Neural cell (in vitro differentiated cells): ENCODE results near the gene COL27A1. TPM values are rescaled to one million over a fixed set of nuclear protein-coding genes. Genes with fewer than 3 reads are reported as not detected.

Experiments
- H2AFZ ChIP-seq: fragments of 200-600, 300-800 bp; sonication (generic), shearing (Covaris generic); 2 replicates; pipeline ENCODE4 v1.6.0; 2014; ENCODE audit warnings: low read depth, mild to moderate bottlenecking, antibody characterized with exemption, low read length, moderate library complexity
- H3F3A ChIP-seq: fragments of 200-600 bp; shearing (Covaris generic); 2 replicates; pipeline ENCODE4 v1.6.1; 2016; ENCODE audit warnings: mild to moderate bottlenecking, moderate library complexity, mixed read lengths, antibody characterized with exemption, low read length; ENCODE audit not compliant: insufficient read depth, poor library complexity, severe bottlenecking
- H3K27ac ChIP-seq: fragments of 200-600, 300-800 bp; sonication (generic), shearing (Covaris generic); 2 replicates; pipeline ENCODE4 v1.5.1; 2014; ENCODE audit warnings: mild to moderate bottlenecking, low read length, moderate library complexity
- H3K27me3 ChIP-seq: fragments of 300-800, 200-600 bp; sonication (generic), shearing (Covaris generic); 2 replicates; pipeline ENCODE4 v1.6.0; 2014; ENCODE audit warnings: mild to moderate bottlenecking, low read depth, low read length, moderate library complexity; ENCODE audit not compliant: insufficient read depth
- H3K36me3 ChIP-seq: fragments of 300-800, 200-600 bp; sonication (generic), shearing (Covaris generic); 2 replicates; pipeline ENCODE4 v1.5.1; 2014; ENCODE audit warnings: mild to moderate bottlenecking, antibody characterized with exemption, low read length, moderate library complexity; ENCODE audit not compliant: insufficient read depth
- H3K4me2 ChIP-seq: fragments of 300-800, 200-600 bp; sonication (generic), shearing (Covaris generic); 2 replicates; pipeline ENCODE4 v1.6.0; 2014; ENCODE audit warnings: mild to moderate bottlenecking, low read length
- H3K4me3 ChIP-seq: fragments of 300-800, 200-600 bp; sonication (generic), shearing (Covaris generic); 2 replicates; pipeline ENCODE4 v1.5.1; 2014; ENCODE audit warnings: mild to moderate bottlenecking, low read length, moderate library complexity
- H3K79me2 ChIP-seq: fragments of 200-600 bp; shearing (Covaris generic); replicated peaks from 2 replicates; pipeline ENCODE4 v1.6.0; 2014; ENCODE audit warnings: mild to moderate bottlenecking, low read length, moderate library complexity; ENCODE audit not compliant: insufficient read depth
- H3K9ac ChIP-seq: fragments of 300-800, 200-600 bp; sonication (generic), shearing (Covaris generic); 2 replicates; pipeline ENCODE4 v1.6.1; 2016; ENCODE audit warnings: mild to moderate bottlenecking, low read length, mixed read lengths
- H3K9me2 ChIP-seq: fragments of 200-600 bp; shearing (Covaris generic); 2 replicates; pipeline ENCODE4 v1.6.1; 2016; ENCODE audit warnings: mild to moderate bottlenecking, low read length, mixed read lengths; ENCODE audit not compliant: insufficient read depth
- H3K9me3 ChIP-seq: fragments of 200-600, 300-800 bp; sonication (generic), shearing (Covaris generic); 2 replicates; pipeline ENCODE4 v1.6.1; 2016; ENCODE audit warnings: mild to moderate bottlenecking, mixed run types, low read length, moderate library complexity, mixed read lengths
- H4K20me1 ChIP-seq: fragments of 200-600 bp; shearing (Covaris generic); 2 replicates; pipeline ENCODE4 v1.6.1; 2016; ENCODE audit warnings: mild to moderate bottlenecking, mixed run types; ENCODE audit not compliant: insufficient read depth
- CTCF ChIP-seq: fragments of 450-650 bp; IDR thresholded peaks from 2 replicates; pipeline ENCODE4 v1.5.1; 2014; ENCODE audit warnings: antibody characterized with exemption, mild to moderate bottlenecking, moderate library complexity; ENCODE audit not compliant: poor library complexity, severe bottlenecking
- EP300 ChIP-seq: fragments of 450-650 bp; conservative IDR thresholded peaks from 2 replicates; pipeline ENCODE4 v1.6.1; 2014; ENCODE audit warnings: antibody characterized with exemption, mild to moderate bottlenecking, moderate library complexity; ENCODE audit not compliant: poor library complexity, severe bottlenecking
- EZH2 ChIP-seq: fragments of 200-600, 300-800 bp; shearing (Covaris generic), sonication (generic); IDR thresholded peaks from 2 replicates; pipeline ENCODE4 v1.6.1; 2014; ENCODE audit warnings: antibody characterized with exemption, low read length, borderline replicate concordance, mild to moderate bottlenecking; ENCODE audit not compliant: insufficient read depth, poor library complexity, severe bottlenecking
- MXI1 ChIP-seq: fragments of 450-650 bp; conservative IDR thresholded peaks from 2 replicates; pipeline ENCODE4 v1.6.1; 2014; ENCODE audit warnings: antibody characterized with exemption, mild to moderate bottlenecking; ENCODE audit not compliant: poor library complexity, severe bottlenecking
- POLR2AphosphoS5 ChIP-seq: IDR thresholded peaks from 2 replicates; pipeline ENCODE4 v1.6.1; 2012
- RAD21 ChIP-seq: fragments of 450-650 bp; conservative IDR thresholded peaks from 2 replicates; pipeline ENCODE4 v1.6.1; 2014; ENCODE audit warnings: antibody characterized with exemption, mild to moderate bottlenecking, moderate library complexity
- REST ChIP-seq: IDR thresholded peaks from 2 replicates; pipeline ENCODE4 v1.6.1; 2012; ENCODE audit warnings: borderline replicate concordance
- SMC3 ChIP-seq: fragments of 450-650 bp; conservative IDR thresholded peaks from 2 replicates; pipeline ENCODE4 v1.6.1; 2014; ENCODE audit warnings: antibody characterized with exemption, mild to moderate bottlenecking, moderate library complexity; ENCODE audit not compliant: poor library complexity
- TAF1 ChIP-seq: IDR thresholded peaks from 2 replicates; pipeline ENCODE4 v1.6.1; 2012; ENCODE audit warnings: low read depth
- polyA plus RNA-seq: library from polyadenylated mRNA; depleted of rRNA; stranded (reverse); fragments of >200 nt; gene quantifications from 2 replicates; pipeline ENCODE4 v1.2.3, GENCODE V29; 2014

COL27A1 gene
- polyA plus RNA-seq, 1 donor from 2014 or later: 0.25 TPM

GRCh38 chr9:114314881-114315722, 159.8 kb downstream of the COL27A1 start (continued):
- TF ChIP-seq CTCF (no peak), EZH2 (no peak)

- no peak for TF ChIP-seq REST
- no peak for TF ChIP-seq TAF1
- TF ChIP-seq RAD21: no peak
- no peak for TF ChIP-seq SMC3
- TF ChIP-seq CTCF: no peak
- no peak for TF ChIP-seq POLR2AphosphoS5
- TF ChIP-seq EP300: no peak
- TF ChIP-seq MXI1: no peak
- TF ChIP-seq EZH2: no peak
- Histone ChIP-seq H3K4me2 (no peak overlapping the region), H2AFZ (no peak overlapping the region), H3K79me2 (no peaks in the 10 kb centered on the region), H3K27ac (no peak overlapping the region), H3K9me2 (no peaks in the 10 kb centered on the region), H3K9me3 (no peaks in the 10 kb centered on the region), H3K36me3 (no peaks in the 10 kb centered on the region), H3K9ac (no peak overlapping the region), H3F3A (no peaks in the 10 kb centered on the region), H3K4me3 (no peak overlapping the region), H3K27me3 (no peaks in the 10 kb centered on the region), H4K20me1 (no peaks in the 10 kb centered on the region)
Measured at GRCh38 chr9:114315723-114316363, 160.5 kb downstream of the COL27A1 start.
